Kidney epithelial cell (primary cell): ENCODE results near the gene LRP1-AS. TPM values are rescaled to one million over a fixed set of nuclear protein-coding genes. Genes with fewer than 3 reads are reported as not detected.

Experiments
- DNase-seq: peaks from one replicate; pipeline ENCODE4 v3.0.0-alpha.2; 2010; ENCODE audit warnings: low read depth
- H3K27me3 ChIP-seq: 2 replicates; pipeline ENCODE4 v1.6.0; 2011; ENCODE audit warnings: low read length; ENCODE audit not compliant: control insufficient read depth, insufficient read depth
- H3K36me3 ChIP-seq: 2 replicates; pipeline ENCODE4 v1.5.1; 2011; ENCODE audit warnings: low read length; ENCODE audit not compliant: control insufficient read depth, insufficient read depth
- H3K4me3 ChIP-seq: 2 replicates; pipeline ENCODE4 v1.5.1; 2011; ENCODE audit warnings: low read depth, mild to moderate bottlenecking, control low read depth, low read length
- CTCF ChIP-seq: IDR thresholded peaks from 2 replicates; pipeline ENCODE4 v1.5.1; 2011; ENCODE audit warnings: mild to moderate bottlenecking, moderate library complexity, low read length, control low read depth, inconsistent platforms; ENCODE audit not compliant: insufficient read depth, poor library complexity, severe bottlenecking
- total RNA-seq: library from RNA; depleted of rRNA; stranded (reverse); fragments of >200 nt; gene quantifications from 2 replicates; pipeline ENCODE4 v1.2.3, GENCODE V29; 2015

Gene LRP1-AS
- total RNA-seq, 1 donor from 2014 or later, result not detected

- Histone ChIP-seq H3K36me3 (peaks cover 3% of the 10 kb centered on the region), H3K4me3 (no peak overlapping the region)
- no peak for DNase-seq
These were observed 45.3 kb downstream of the LRP1-AS start for GRCh38 chr12:57101892-57102695.

GRCh38 chr12:57099766-57100165 is 47.7 kb downstream of the LRP1-AS start:
- H3K27me3 ChIP-seq, result no peaks in the 10 kb centered on the region
- TF ChIP-seq CTCF, result no peak
- H3K36me3 ChIP-seq, result peaks cover 2% of the 10 kb centered on the region
- DNase-seq, result no peak
- no peak overlapping the region for H3K4me3 ChIP-seq

More at GRCh38 chr12:57101892-57102695, 45.3 kb downstream of the LRP1-AS start:
- no peaks in the 10 kb centered on the region for H3K27me3 ChIP-seq
- no peak for TF ChIP-seq CTCF

GRCh38 chr12:57099047-57099714 is 48.2 kb downstream of the LRP1-AS start:
- Histone ChIP-seq H3K4me3 (no peak overlapping the region), H3K27me3 (no peaks in the 10 kb centered on the region), H3K36me3 (peaks cover 2% of the 10 kb centered on the region)
- no peak for DNase-seq
- no peak for TF ChIP-seq CTCF

GRCh38 chr12:57098546-57098945 is 48.9 kb downstream of the LRP1-AS start:
- H3K36me3 ChIP-seq, result peaks cover 2% of the 10 kb centered on the region
- H3K27me3 ChIP-seq, result no peaks in the 10 kb centered on the region
- TF ChIP-seq CTCF, result no peak
- H3K4me3 ChIP-seq, result no peak overlapping the region
- no peak for DNase-seq

GRCh38 chr12:57097554-57097835 is 49.9 kb downstream of the LRP1-AS start:
- no peaks in the 10 kb centered on the region for H3K27me3 ChIP-seq
- TF ChIP-seq CTCF, result no peak
- no peak for DNase-seq
- no peak overlapping the region for H3K4me3 ChIP-seq
- peaks cover 2% of the 10 kb centered on the region for H3K36me3 ChIP-seq
